Left ventricle myocardium superior (tissue), 1 donor: ENCODE measurements around the gene METTL16. TPM values are rescaled to one million over a fixed set of nuclear protein-coding genes. Genes with fewer than 3 reads are reported as not detected.
A peak's percentile ranks its signal among the peaks of the same experiment; 100 is the strongest.

Experiments
- ATAC-seq: fragments of 200-7000 bp; cut with Tn5 transposase; one replicate; pipeline ENCODE4 v1.9.1; 2020; ENCODE audit warnings: mild to moderate bottlenecking, moderate library complexity
- DNase-seq: peaks from one replicate; pipeline ENCODE4 v3.0.0-alpha.2; 2020
- intact Hi-C: fragments of 100-400 bp; cut with micrococcal nuclease; formaldehyde crosslinking; loops from one replicate; pipeline ENCODE4 v1.11.0; 2022
- total RNA-seq: library from RNA; stranded (reverse); fragmentation: NEBNext Ultra II Directional; extraction: Animal tissue kit (Norgen Biotek cat#: 25700); gene quantifications from one replicate; pipeline ENCODE4 v1.2.1, GENCODE V29; 2021
- donor health status: DM: no; HTN: yes; CAD: no; lungs with severe emphysema.

The METTL16 gene
- total RNA-seq, 1 donor from 2014 or later = 21.5 TPM

GRCh38 chr17:2421315-2422147 is 90.2 kb downstream of the METTL16 start:
- intact Hi-C loops = no loop called here
- ATAC-seq = peak; percentile 5
- DNase-seq = no peak

DNA sequence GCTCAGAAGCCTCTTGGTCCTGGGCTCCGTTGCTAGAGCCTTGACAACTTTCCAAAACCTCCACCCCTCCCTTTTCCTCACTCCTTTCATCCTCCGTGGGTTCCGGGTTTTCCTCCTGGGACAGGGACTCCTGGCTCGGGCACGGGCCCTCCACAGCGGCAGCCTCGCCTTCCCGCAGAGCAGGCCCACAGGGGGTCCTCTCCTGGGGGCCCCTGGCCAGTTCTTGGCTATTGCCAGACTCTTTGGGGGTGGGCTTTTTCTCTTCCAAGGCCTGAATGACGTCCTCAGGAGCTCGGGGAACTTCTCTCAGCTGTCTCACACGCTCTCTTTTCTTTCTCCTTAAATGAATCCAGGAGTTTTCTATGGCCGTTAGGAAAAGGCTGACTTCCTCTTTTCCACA is 91.5 kb downstream of the METTL16 start:
- DNase-seq = no peak
- intact Hi-C loops = no loop called here
- ATAC-seq = no peak

DNA sequence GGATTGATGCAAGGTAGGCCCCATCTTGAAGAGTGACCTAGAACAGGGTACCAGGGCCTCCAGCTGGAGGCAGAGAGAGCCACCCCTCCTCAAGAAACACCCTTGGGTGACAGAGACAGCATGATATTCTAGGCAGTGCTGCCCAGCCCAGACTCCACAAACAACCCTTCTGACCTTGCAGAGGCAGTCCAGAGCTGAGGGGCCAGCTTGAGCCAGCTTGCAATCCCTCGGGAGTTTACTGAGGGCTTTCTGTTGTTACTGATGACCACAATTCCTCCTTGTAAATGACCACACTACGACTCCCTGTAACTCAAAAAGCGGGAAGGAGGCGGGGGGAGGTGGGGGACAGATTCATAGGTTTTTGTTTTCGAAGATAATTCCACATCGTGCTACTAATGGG is 92.2 kb downstream of the METTL16 start:
- intact Hi-C loops = no loop called here
- DNase-seq (no peak), ATAC-seq (peak; percentile 44)

DNA sequence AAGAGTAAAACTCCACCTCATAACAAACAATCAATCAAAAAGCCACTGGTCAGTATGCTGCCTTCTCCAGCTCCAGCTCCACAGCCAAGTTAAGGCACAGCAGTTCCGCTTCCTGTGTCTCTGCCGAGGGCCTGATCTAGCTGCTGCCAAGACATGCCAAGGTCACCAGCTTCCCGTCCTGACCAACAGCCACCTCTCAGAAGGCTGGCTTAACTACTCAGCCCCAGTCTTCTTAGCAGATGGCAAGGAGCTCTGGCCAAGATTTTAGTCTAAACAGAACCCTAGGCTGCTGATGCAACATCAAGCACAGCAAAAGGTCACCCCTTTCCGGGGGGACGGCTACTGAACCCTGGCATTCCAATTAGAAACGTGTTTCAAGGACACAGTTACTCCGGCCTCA is 93.1 kb downstream of the METTL16 start:
- intact Hi-C loops = no loop called here
- DNase-seq (no peak), ATAC-seq (peak; percentile 63)

GRCh38 chr17:2416010-2416734 is 95.5 kb downstream of the METTL16 start:
- peak; percentile 92 for DNase-seq
- ATAC-seq = peak; percentile 74
- intact Hi-C loops = loop anchor here (2.0 kb wide), 1 partner anchor 33 kb away; no protein-coding TSS in a partner anchor

- intact Hi-C loops = no loop called here
- no peak for DNase-seq
- ATAC-seq = no peak
Measured at GRCh38 chr17:2415081-2415480, 96.6 kb downstream of the METTL16 start.

DNA sequence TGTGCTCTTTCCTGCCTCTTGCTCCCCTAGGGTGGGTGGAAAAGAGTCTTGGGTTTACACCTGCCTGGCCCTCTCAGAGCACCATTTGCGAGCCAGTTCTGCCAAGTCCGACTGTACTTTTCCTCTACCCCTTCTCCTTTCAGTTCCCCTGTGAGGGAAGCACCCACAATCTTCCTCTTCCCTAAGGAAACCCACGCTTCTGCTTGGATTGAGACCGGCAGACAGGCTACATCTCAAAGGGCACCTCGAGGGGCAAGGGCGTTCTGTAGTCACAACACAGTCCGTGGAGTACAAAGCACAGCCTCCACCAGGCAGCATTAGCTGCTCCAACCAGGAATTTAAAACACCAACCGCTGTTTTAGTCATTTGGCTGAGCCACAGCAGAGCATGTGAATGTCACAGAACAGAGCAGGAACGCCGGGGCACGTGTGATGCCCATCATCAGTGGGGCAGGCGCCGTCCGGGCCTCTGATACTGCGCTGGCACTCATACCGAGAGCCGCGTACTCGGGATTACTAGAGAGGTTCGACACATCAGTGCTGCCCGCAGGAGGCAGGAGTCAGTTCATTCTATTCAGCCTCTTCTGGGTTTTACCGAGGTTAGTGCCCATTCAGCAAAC is 97.1 kb downstream of the METTL16 start:
- no peak for DNase-seq
- intact Hi-C loops = no loop called here
- ATAC-seq = no peak

DNA sequence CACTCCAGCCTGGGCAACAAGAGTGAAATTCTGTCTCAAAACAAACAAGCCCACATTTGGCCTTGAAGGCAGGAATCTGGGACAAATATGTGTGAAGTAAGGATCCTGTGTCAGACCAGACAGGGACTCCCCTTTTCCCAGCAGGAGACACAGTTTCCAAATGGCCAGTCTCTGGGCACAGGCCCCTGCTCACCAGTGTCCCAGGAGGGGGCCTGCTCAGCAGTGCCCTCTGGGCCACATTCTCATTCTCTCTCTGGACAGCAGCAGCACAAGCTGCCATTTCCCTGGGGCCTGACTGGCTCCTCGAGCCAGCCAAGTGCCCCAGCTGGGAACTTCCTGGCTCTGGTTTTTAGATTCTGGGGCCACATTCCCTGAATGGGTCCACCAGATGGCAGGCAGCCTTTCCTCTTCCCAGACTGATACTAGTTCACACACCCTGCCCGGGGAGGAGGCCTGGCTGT is 99.1 kb downstream of the METTL16 start:
- ATAC-seq (peak; percentile 56), DNase-seq (peak; percentile 37)
- intact Hi-C loops = no loop called here

DNA sequence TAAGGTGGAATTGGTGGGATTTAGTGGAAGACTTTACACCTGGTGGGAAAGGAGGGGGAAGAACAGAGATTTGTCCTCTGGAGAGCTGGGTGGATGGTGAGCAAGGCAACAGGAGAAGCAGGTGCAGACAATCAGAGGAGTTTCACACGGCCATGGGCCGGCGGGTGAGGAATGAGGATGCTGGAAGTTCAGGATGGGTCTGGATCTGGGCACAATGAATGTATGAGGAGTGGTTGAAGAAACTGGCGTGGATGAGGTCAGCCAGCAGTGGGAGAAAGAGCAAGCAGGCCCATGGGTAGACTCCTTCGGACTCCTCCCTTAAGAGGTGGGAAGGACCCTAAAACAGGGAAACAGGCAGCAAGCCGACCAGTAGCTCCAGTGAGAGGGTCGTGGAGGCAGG is 100.7 kb downstream of the METTL16 start:
- ATAC-seq (no peak), DNase-seq (no peak)
- intact Hi-C loops = no loop called here

GRCh38 chr17:2406903-2407790 is 104.5 kb downstream of the METTL16 start:
- intact Hi-C loops = no loop called here
- ATAC-seq (peak; percentile 62), DNase-seq (no peak)

DNA sequence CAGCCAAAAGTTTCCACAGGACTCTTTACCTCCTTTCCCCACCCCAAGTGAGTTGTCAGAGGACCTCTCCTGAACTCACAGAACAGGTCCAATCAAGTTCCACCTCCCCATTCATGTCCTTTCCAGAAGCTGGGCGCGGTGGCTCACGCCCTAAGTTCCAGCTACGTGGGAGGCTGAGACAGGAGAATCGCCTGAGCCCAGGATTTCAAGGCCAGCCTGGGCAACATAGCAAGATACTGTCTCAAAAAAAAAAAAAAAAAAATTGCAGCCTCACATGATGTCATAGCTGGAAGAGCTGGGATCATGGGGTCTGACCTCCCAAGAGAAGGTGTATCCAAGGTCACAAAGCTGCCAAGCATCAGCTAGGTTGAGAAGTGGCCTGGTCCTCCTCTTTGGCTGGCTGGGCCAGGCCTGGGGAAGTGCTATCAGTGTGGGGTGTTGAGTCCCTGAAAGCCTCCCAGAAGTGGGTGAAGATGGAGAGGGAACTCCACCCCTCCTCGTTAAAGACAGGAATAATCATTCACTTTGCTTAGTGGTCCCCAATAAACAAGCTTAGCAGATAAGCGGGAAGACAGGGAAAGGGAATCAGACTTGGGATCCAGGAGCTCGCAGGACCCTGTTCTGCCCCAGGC is 105.3 kb downstream of the METTL16 start:
- intact Hi-C loops = no loop called here
- ATAC-seq (no peak), DNase-seq (no peak)

- intact Hi-C loops = no loop called here
- no peak for DNase-seq
- ATAC-seq = no peak
Measured at GRCh38 chr17:2405247-2405926, 106.3 kb downstream of the METTL16 start.

GRCh38 chr17:2403044-2403443 is 108.6 kb downstream of the METTL16 start:
- intact Hi-C loops = no loop called here
- DNase-seq = no peak

DNA sequence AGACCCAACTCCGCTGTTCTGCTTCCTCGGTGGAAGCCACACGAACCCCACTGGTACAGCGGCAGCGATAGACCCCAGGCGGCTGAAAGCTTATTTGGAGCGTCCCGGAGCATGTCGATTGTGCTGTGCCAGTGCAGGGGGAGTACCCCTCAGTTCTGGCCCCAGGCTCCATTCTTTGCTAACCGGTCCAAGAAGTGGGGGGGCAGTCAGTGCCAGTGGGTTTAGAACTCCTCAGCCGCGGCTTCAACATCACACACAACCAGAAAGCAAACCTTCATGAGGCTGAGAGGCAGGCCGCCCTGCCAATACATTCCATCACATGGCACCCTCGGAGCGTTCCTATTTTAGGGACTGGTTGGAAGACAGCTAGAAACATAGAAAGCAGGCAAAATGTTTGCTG is 109.1 kb downstream of the METTL16 start:
- no peak for DNase-seq
- intact Hi-C loops = no loop called here
- ATAC-seq = no peak

More at GRCh38 chr17:2403044-2403443, 108.6 kb downstream of the METTL16 start:
- no peak for ATAC-seq

- ATAC-seq = peak; percentile 61
- DNase-seq = peak; percentile 100
- intact Hi-C loops = no loop called here
Measured at GRCh38 chr17:2401426-2402221, 110.1 kb downstream of the METTL16 start.

DNA sequence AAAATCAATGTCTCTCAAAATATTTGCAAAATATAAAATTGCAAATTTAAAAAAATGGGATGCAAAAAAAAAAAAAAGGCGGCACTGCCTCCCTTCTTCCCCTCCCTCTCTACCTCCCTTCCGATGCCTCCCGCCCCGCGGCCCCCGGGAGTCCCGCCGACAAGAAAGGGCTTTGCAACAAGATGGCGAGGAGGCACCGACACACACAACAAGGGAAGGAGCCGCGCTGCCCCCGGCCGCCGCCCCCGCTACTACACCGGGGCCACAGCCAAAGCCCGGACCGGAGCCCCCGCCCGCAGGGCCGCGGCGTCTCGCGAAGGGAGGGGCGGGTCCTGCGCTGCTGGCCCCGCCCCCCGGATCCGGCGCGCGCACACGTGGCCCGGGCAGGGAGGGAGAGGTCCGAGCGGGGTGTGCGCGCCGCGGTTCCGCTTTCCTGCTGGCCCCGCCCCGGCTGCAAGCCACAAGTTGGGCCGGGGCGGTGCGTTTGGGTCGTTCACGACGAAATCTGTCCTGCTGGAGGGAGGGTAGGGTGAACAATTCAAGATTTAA is 110.7 kb downstream of the METTL16 start, which contains the start of gene MNT:
TSS of gene MNT (minus strand) at position 184 of the 549 bp plus-strand sequence. CDS start 348 bp downstream, outside the sequence.
- DNase-seq = peak; percentile 97
- ATAC-seq = peak; percentile 68
- intact Hi-C loops = no loop called here

GRCh38 chr17:2400474-2400866 is 111.2 kb downstream of the METTL16 start:
- ATAC-seq = no peak
- intact Hi-C loops = no loop called here
- peak; percentile 67 for DNase-seq
